Mucosa of descending colon (tissue), 3 donors: ENCODE measurements around the gene IQCK. TPM values are rescaled to one million over a fixed set of nuclear protein-coding genes. Genes with fewer than 3 reads are reported as not detected.

Source experiments
- ATAC-seq: fragments of 200-7000 bp; cut with Tn5 transposase; one replicate; pipeline ENCODE4 v1.9.1; 2020; ENCODE audit warnings: mild to moderate bottlenecking, moderate library complexity
- DNase-seq, 3 donors: peaks; one replicate each; pipeline ENCODE4 v3.0.0-alpha.2; 2020
- H3K36me3 ChIP-seq: fragments of 200-600 bp; one replicate; pipeline ENCODE4 v1.8.0; 2021; ENCODE audit warnings: low read depth, mild to moderate bottlenecking
- H3K4me1 ChIP-seq: fragments of 200-600 bp; one replicate; pipeline ENCODE4 v1.8.0; 2021; ENCODE audit warnings: low read depth, mild to moderate bottlenecking
- H3K4me3 ChIP-seq: fragments of 200-600 bp; one replicate; pipeline ENCODE4 v1.8.0; 2021; ENCODE audit warnings: mild to moderate bottlenecking
- H3K9me3 ChIP-seq: fragments of 200-600 bp; one replicate; pipeline ENCODE4 v1.8.0; 2021; ENCODE audit warnings: mild to moderate bottlenecking
- intact Hi-C, 2 donors: fragments of 100-400 bp; cut with DNase I in 1 of 2; cut with micrococcal nuclease in 1 of 2; formaldehyde crosslinking; loops; one replicate each; pipeline versions ENCODE4 v1.11.0 to v1.11.1; 2022; cut with DNase I, micrococcal nuclease
- total RNA-seq, 3 donors: library from RNA; stranded (reverse); fragmentation: NEBNext Ultra II Directional in 2 of 3; extraction: Animal tissue kit (Norgen Biotek cat#: 25700) in 2 of 3; gene quantifications; one replicate each; pipeline versions ENCODE4 v1.2.1 to v1.2.4, GENCODE V29; 2021 to 2023
- TF ChIP-seq, protein P1 (sequence below): fragments of 200-600 bp; IDR thresholded peaks from one replicate; pipeline ENCODE4 v1.8.0; 2022; ENCODE audit warnings: antibody characterized with exemption, mild to moderate bottlenecking
- donor health status: DM: no; HTN: no; CAD: no; lungs with moderate emphysema.
- donor health status: DM: no; HTN: no; CAD: no.
- donor health status: DM: no; HTN: yes; CAD: no.

Gene IQCK
- total RNA-seq, 3 donors from 2014 or later: 9.1 to 14.0 (median 12.0) TPM

DNA sequence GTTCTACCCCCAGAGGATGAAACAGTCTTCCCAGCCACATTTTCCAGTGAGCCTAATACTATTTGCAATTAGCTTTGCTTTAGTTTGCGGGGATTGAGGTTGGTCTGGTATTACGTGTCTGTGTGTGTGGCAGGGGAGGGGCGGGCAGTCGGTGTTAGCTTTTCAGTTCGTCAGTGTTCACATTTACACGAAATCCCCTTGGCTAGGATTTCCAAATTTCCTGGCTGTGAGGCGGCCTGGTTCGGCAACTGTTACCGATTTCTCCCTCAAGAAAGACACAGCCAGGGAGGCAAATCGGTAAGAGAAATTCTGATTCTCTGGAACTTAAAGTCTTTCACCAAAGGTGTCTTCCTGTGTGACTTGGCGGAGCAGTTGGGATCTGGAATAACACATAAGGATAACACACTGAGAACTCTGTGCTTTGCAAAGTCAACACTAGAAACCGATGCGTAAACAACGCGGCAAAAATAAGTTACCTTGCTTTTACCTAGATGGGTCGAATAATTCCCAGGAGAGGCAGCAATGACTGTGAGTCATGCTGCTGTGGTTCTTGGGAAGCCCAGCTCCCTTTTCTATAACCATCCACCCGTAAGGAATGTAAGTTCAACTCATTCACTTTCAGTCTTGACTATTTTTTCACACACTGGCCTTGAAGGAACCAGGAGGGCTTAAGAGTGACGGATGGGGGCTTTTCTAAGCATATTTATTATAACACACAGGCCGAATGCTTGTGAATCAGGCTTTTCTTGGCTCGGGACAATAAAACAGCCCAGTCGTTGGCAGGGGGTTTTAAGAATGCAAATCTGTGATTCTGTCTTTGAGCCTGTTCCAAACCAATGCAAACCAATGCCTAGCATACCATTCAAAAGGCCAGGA lies 142.3 kb downstream of the IQCK start:
- Histone ChIP-seq H3K9me3 (no peaks in the 10 kb centered on the region), H3K4me3 (no peak overlapping the region), H3K36me3 (no peaks in the 10 kb centered on the region), H3K4me1 (no peaks in the 10 kb centered on the region)
- no peak for ATAC-seq
- intact Hi-C loops: no loop called here
- TF ChIP-seq, protein P1, sequence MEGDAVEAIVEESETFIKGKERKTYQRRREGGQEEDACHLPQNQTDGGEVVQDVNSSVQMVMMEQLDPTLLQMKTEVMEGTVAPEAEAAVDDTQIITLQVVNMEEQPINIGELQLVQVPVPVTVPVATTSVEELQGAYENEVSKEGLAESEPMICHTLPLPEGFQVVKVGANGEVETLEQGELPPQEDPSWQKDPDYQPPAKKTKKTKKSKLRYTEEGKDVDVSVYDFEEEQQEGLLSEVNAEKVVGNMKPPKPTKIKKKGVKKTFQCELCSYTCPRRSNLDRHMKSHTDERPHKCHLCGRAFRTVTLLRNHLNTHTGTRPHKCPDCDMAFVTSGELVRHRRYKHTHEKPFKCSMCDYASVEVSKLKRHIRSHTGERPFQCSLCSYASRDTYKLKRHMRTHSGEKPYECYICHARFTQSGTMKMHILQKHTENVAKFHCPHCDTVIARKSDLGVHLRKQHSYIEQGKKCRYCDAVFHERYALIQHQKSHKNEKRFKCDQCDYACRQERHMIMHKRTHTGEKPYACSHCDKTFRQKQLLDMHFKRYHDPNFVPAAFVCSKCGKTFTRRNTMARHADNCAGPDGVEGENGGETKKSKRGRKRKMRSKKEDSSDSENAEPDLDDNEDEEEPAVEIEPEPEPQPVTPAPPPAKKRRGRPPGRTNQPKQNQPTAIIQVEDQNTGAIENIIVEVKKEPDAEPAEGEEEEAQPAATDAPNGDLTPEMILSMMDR: no peak
- DNase-seq: no peak

DNA sequence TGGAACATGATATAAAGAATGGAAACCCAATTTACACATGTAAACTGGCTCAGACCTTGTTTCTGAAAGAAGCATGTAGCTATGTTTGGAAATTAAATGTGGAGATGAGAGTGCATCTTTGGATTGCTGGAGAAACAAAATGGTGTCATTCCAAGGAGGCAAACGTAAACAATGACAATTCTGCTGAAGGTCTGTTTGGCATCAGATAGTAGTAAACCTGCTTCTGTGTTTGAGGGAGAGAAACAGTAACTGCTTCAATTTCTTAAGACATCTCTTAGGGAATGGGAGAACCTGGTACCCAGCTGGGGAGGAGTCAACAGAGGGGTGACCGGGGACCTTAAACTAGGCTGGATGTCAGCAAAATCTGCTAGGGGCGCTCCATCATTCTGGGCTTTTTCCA lies 143.1 kb downstream of the IQCK start:
- intact Hi-C loops: no loop called here
- no peak overlapping the region for H3K4me3 ChIP-seq
- ATAC-seq: no peak
- no peaks in the 10 kb centered on the region for H3K9me3 ChIP-seq
- TF ChIP-seq, protein P1: no peak
- no peaks in the 10 kb centered on the region for H3K36me3 ChIP-seq
- DNase-seq: no peak
- H3K4me1 ChIP-seq: no peaks in the 10 kb centered on the region

DNA sequence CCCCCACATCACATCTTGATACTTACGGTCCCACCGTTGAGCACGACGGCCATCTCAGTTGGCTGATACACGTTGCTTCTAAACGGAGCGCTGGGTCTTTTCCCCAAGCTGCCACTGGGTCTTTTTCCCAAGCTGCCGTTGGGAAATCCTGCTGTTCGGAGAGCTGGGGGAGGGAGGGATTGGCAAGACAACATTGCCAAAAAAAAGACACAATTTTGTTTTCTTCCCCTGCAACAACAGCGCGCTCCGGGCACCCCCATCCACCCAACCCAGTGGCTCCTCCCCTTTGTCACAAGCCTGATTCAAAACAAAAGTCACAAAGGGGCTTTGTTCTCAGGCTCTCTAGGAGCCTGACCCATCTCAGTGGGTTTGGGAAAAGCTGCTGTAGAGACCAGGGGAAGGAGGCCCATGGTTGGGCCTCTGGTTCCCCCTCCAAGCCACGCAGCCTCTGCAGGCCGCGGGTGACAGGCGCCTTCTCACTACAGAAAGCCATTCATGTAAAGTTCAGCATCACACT lies 143.8 kb downstream of the IQCK start:
- TF ChIP-seq, protein P1: no peak
- no peaks in the 10 kb centered on the region for H3K4me1 ChIP-seq
- ATAC-seq: no peak
- H3K36me3 ChIP-seq: no peaks in the 10 kb centered on the region
- intact Hi-C loops: no loop called here
- H3K9me3 ChIP-seq: no peaks in the 10 kb centered on the region
- no peak overlapping the region for H3K4me3 ChIP-seq
- DNase-seq: no peak

DNA sequence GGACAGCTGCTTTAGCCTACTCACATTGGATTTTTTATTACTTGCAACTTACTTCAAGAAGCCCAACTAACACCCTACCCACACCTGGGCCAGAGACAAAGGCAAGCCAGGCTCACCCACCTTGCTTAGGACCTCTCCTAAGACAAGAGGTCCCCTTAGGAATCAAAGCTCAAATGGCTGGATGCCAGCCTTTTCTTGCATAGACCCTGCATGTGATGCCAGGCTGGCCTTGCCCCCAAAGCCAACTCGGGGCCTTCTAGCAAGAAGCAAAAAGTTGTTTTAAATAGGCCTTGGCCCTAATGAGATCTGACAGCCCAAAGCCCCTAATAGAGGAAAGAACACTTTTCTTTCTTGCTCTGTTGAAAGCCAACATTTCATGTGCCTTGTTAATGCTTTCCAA lies 145.9 kb downstream of the IQCK start:
- Histone ChIP-seq H3K36me3 (no peaks in the 10 kb centered on the region), H3K9me3 (no peaks in the 10 kb centered on the region), H3K4me3 (no peak overlapping the region), H3K4me1 (no peaks in the 10 kb centered on the region)
- DNase-seq (no peak), ATAC-seq (no peak)
- intact Hi-C loops: no loop called here
- TF ChIP-seq, protein P1: no peak

DNA sequence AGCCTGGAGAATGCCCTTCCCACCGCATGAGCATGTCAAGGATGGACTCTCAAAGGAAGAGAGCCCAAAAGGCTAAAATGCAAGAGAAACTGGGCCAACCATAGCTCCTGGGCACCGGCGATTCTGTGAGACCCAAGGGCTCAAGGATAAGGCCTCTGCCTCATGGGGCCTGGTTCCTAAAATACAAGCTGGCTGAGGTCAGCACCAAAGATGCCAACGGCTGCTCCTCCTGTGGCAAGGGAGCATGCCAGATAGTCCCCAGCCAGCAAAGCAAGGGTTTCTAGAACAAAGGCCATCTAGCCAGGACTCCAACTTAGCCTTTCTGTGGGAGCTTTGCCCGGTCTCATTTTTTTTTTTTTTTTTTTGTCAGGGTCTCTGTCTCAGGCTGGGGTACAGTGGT lies 146.5 kb downstream of the IQCK start:
- Histone ChIP-seq H3K36me3 (no peaks in the 10 kb centered on the region), H3K4me3 (no peak overlapping the region), H3K9me3 (no peaks in the 10 kb centered on the region), H3K4me1 (no peaks in the 10 kb centered on the region)
- intact Hi-C loops: no loop called here
- TF ChIP-seq, protein P1: no peak
- no peak for ATAC-seq
- DNase-seq: no peak
